Sciatic nerve (tissue), 2 donors: ENCODE measurements around the gene SP100. TPM values are rescaled to one million over a fixed set of nuclear protein-coding genes. Genes with fewer than 3 reads are reported as not detected.
"Not testable (repeated sequence)": the region's sequence is repeated elsewhere in the genome, so short reads cannot be mapped to it uniquely, and the experiment has no call there.

Source experiments
- ATAC-seq: fragments of 200-7000 bp; cut with Tn5 transposase; one replicate; pipeline ENCODE4 v1.9.1; 2020; ENCODE audit warnings: mild to moderate bottlenecking, moderate library complexity
- DNase-seq: peaks from one replicate; pipeline ENCODE4 v3.0.0-alpha.2; 2020; ENCODE audit warnings: low spot score
- intact Hi-C: fragments of 100-400 bp; cut with DNase I; formaldehyde crosslinking; loops from one replicate; pipeline ENCODE4 v1.14.2; 2022
- total RNA-seq: library from RNA; stranded (reverse); fragmentation: NEBNext Ultra II Directional; extraction: Animal tissue kit (Norgen Biotek cat#: 25700); gene quantifications from one replicate; pipeline ENCODE4 v1.2.1, GENCODE V29; 2021
- donor health status: DM: no; HTN: no; CAD: no.
- donor health status: DM: no; HTN: no; CAD: no.

SP100 gene
- total RNA-seq, 1 donor from 2014 or later: 126 TPM

GRCh38 chr2:230414302-230414701 is 1.7 kb upstream of the SP100 start:
- DNase-seq (no peak), ATAC-seq (no peak)
- intact Hi-C loops: no loop called here

GRCh38 chr2:230417436-230417835 is 1.4 kb downstream of the SP100 start:
- intact Hi-C loops: no loop called here
- DNase-seq: no peak
- no peak for ATAC-seq

- DNase-seq (no peak), ATAC-seq (no peak)
- intact Hi-C loops: no loop called here
Observed at GRCh38 chr2:230418341-230419016, 2.5 kb downstream of the SP100 start.

- DNase-seq (no peak), ATAC-seq (no peak)
- intact Hi-C loops: no loop called here
Observed at GRCh38 chr2:230419181-230419580, 3.2 kb downstream of the SP100 start.

GRCh38 chr2:230422149-230422548 is 6.1 kb downstream of the SP100 start:
- ATAC-seq (no peak), DNase-seq (no peak)
- intact Hi-C loops: no loop called here

- intact Hi-C loops: no loop called here
- DNase-seq (no peak), ATAC-seq (no peak)
Observed at GRCh38 chr2:230423851-230424458, 8.0 kb downstream of the SP100 start.

GRCh38 chr2:230425377-230425776 is 9.4 kb downstream of the SP100 start:
- no peak for DNase-seq
- intact Hi-C loops: no loop called here
- no peak for ATAC-seq

- no peak for ATAC-seq
- intact Hi-C loops: no loop called here
- DNase-seq: no peak
Observed at GRCh38 chr2:230429513-230429912, 13.5 kb downstream of the SP100 start.

GRCh38 chr2:230430957-230431910 is 15.2 kb downstream of the SP100 start:
- ATAC-seq: no peak
- intact Hi-C loops: no loop called here
- no peak for DNase-seq

- ATAC-seq (no peak), DNase-seq (no peak)
- intact Hi-C loops: no loop called here
Observed at GRCh38 chr2:230434677-230435324, 18.8 kb downstream of the SP100 start.

- DNase-seq (no peak), ATAC-seq (no peak)
- intact Hi-C loops: no loop called here
Observed at GRCh38 chr2:230435431-230435830, 19.4 kb downstream of the SP100 start.

- DNase-seq, ATAC-seq, intact Hi-C loops: not testable (repeated sequence)
Observed at GRCh38 chr2:230439121-230439520, 23.1 kb downstream of the SP100 start.

- intact Hi-C loops: no loop called here
- ATAC-seq (no peak), DNase-seq (no peak)
Observed at GRCh38 chr2:230439590-230439989, 23.6 kb downstream of the SP100 start.

- intact Hi-C loops: no loop called here
- no peak for DNase-seq
- ATAC-seq: peak; percentile 85
Observed at GRCh38 chr2:230441227-230441897, 25.4 kb downstream of the SP100 start.

- DNase-seq (no peak), ATAC-seq (no peak)
- intact Hi-C loops: no loop called here
Observed at GRCh38 chr2:230443541-230443940, 27.5 kb downstream of the SP100 start.

GRCh38 chr2:230444832-230445231 is 28.8 kb downstream of the SP100 start:
- DNase-seq (no peak), ATAC-seq (no peak)
- intact Hi-C loops: no loop called here

- DNase-seq (no peak), ATAC-seq (no peak)
- intact Hi-C loops: no loop called here
Observed at GRCh38 chr2:230447036-230447435, 31.0 kb downstream of the SP100 start.

GRCh38 chr2:230447455-230448451 is 31.8 kb downstream of the SP100 start:
- ATAC-seq (peak; percentile 20), DNase-seq (no peak)
- intact Hi-C loops: no loop called here
